HK-2 (cell line): ENCODE data around the gene PKHD1.

Experiments
- DNase-seq: peaks from one replicate; pipeline ENCODE4 v3.0.0-alpha.2; 2018; ENCODE audit not compliant: unreplicated experiment

The PKHD1 gene

DNA sequence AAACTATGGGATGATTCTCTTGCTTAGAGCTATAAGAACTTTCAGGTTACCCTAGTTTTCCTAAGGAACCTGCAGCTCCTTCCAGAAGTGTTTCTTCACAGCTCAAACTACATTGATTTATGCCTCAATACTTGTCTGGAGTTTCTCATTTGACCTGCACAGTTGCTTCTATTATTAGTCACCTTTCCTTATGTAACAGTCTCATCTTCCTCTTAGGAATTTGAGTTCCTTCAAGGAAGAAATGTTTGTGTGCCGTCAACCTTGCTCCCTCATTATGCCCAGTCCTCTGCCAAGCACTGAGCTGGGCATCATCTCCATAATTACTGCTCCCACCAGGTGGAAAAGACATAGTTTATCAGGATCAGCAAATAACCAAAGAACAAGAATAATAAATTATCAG lies 466.4 kb downstream of the PKHD1 start:
- no peak for DNase-seq

DNA sequence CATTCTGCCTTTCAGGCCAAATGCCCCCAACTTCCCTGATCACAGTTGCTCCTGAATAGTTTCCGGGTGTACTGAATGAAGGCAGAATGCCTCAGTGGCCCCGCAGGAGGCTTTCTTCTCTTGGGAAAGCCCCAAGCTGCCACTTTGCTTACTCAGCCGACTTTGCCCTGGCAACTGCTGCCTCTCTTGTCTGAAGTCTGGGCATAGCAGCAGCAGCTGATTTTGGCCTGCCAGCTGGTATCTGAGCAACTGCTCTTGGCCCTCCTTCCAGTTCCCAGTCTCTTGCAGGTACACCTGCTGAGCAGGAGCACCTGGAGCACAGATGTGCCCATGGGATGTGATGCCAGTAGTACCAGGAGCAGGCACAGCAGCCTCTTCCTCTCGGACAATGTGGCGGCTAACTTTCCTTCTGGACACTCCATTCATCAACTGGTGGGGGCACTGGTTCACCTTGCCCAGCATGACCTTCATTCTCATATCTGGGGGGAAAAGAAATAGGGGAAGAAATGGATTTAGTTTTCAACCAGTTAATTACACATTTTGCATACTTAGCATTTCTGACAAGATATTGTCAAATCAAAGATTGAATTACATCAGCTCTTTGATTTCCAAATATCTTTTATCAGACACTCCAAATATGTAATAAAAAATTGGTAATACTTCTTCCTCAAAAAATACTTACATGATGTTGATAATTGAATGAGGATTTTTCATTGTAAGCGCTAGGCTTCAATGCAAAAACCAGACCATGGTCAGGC lies 468.2 kb downstream of the PKHD1 start:
- DNase-seq: peak; percentile 3

DNA sequence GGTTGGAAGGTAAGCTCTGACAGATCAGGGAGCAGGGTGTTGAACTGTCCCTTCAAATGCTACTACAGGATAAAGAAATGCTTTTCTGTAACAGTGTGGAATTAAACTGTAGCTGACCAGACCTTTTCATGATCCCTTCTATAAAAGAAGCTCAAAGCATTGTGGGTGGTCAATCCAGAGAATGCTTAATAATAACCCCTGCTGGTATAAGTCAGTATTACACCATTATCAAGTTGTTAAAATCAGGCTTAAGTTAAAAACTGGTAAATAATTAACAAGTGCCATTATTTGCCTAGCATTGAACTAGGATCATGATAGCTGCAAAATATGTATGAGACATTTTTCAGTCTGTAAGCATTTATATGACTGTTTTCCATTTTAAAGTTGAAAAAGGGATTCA lies 468.9 kb downstream of the PKHD1 start:
- DNase-seq: no peak

DNA sequence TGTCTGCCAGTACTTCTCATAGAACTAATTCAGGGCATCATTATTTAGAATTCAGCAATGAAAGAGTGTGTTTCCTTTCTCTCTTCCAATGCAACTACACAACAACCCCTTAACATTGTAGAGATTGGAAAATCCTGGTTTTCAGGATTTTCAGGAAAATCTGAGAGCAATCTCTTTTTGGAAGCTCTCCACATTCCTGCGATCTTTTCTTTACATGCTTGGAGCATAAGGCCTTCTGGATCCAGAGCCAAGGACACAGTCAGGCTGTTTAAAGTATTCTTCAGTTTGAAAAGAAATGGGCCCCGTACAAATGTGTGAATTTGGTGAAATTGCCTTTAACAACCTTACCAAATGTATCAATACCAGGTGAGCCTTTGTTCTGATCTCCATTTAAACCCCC lies 469.7 kb downstream of the PKHD1 start:
- DNase-seq: no peak

DNA sequence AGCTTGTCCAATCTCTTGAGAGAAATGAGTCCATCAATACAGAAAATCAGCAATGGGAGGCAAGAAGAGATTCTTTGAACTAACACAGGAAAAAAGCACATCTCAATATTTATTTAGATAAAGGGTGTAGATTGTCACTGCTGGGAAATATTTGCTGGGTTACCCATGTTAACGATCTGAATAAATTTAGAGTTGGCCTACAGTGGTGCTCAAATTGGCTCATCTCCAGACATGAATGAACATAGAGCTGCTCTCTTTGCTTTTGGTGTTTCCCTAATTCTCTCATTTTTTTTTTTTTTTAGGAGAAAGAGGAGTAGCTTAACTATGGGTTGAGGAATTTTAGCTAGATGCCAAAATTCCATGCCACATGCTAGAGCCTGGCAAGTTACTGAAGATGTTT lies 471.2 kb downstream of the PKHD1 start:
- no peak for DNase-seq

DNA sequence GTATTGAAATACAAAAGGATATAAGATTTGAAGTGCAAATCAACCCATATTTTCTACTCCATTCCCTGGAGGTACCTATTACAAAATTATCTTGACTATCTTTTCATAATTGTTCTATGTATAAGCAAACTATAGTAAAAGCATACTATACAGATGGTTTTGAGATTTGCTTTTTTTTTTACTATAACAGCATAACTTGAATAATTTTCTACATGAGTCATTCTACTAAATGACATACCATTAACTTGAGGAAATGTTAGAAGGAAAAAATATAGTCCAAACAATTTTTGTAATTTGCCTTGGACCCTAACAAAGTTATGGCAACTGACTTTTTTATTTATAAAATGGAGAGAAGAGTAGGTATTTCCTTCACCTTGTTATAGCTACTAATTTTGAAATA lies 472.7 kb downstream of the PKHD1 start:
- DNase-seq: no peak

DNA sequence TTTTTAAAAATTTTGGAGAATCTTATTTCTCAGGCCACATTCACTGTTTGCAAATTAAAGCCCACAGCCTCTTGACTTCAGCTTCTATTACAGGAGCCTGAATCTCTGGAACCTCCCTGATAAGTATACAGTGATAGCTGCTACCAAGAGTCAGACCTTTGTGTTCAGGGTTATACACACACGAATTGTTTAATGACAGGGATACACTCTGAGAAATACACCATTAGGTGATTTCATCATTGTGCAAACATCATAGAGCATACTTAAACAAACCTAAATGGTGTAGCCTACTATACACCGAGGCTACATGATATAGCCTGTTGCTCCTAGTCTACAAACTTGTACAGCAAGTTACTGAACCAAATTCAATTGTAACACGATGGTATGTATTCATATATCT lies 473.9 kb downstream of the PKHD1 start:
- no peak for DNase-seq

DNA sequence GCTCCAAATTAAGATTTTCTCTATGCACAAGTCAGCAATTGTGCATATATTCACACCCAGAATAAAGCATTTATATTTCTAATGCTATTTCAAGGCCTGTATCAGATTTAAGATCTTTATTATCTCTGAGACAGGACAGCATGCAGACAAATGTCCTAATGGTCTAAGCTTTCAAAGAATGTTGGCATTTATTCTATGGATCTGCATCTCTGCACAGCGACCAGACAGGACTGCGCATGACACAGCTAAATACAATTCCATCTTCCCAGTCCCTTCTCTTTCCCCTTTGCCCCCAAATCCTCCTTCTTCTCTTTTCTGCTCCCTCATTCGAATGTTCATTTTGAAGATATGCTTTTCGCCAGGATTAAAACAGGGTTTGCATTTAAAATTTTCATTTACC lies 478.5 kb downstream of the PKHD1 start:
- no peak for DNase-seq

DNA sequence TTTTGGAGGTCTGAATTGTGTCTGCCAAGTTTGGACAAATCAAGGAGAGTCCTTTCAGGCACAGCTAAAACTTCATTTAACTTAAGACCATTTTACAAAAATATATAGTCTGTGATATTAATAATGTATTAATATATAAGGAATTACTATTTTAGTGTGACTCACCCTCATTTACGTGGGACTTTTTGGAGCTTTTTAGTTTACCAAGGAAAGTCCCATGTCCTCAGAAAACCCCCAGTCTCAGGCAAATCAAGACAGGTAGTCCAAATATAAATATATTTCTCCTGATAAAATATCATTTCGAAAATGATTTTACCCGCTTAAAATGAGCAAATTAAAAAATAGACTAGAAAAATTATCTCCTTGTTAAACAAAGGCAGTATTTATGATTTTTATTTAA lies 479.0 kb downstream of the PKHD1 start:
- no peak for DNase-seq

DNA sequence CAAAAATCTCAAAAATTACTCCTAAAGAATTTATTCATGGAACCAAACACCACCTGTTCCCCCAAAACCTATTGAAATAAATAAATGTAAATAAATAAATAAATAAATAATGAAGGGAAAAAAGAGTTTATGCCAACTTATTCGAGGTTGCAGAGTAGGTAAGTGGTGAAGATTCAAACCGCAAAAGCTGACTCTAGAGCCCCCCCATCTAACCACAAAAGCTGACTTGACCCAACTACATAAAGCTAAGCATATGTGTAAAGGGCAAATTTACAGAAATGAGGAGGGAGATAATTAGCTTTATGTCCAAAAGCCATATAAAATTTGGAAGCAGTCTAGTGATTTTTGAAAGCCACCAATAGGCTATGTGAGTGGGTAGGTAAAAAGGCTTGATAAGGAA lies 486.9 kb downstream of the PKHD1 start:
- no peak for DNase-seq

DNA sequence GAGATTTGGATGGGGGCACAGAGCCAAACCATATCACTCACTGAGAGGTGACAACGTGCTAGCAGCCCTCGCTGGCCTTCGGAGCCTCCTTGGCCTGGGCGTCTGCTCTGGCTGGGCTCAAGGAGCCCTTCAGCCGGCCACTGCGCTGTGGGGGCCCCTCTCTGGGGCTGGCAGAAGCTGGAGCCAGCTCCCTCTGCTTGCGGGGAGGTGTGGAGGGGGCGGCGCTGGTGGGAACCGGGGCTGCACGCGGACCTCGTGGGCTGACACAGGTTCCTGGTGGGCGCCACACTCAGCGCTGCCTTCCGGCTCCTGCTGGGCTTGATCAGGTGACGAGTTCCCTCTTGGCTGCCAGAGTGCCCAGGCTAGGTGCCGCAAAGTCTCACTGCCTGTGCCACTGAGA lies 489.2 kb downstream of the PKHD1 start:
- no peak for DNase-seq

DNA sequence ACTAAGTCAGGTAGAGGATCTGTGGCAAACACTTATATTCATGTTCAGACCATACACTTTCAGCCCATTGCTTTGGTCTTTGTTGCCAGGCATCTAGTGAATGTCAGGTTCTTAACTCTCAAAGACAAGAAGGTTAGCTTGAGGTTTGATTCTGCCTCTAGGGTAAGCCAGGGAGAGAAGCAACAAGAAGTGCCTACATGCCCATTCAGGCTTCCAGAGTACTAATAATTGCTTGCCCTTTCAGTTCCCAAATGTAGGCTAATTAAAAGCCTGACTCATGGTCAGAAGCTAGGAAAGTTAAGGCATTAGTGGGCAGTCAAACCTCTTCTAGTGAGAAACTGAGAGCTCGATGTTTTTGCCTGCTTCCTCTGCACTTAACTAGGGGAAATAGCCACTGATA lies 492.4 kb downstream of the PKHD1 start:
- DNase-seq: no peak

DNA sequence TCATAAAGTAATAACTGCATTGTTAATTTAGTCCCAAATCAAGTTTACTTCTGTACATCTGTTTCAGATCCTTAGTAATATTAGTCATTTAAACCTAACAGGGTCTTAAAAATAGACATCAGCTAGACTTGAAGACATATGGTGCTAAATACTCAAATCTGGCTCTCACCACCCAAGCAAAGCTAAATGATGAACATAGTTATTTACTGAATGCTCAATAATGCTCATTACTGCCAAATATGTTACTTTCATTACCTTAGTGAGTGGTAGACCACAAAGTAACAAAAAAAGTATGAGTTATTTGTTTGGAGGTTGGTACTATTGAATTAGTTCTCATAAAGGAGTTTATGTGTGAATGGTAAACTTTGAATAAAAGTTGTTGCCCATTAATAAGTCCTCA lies 502.1 kb downstream of the PKHD1 start:
- no peak for DNase-seq

DNA sequence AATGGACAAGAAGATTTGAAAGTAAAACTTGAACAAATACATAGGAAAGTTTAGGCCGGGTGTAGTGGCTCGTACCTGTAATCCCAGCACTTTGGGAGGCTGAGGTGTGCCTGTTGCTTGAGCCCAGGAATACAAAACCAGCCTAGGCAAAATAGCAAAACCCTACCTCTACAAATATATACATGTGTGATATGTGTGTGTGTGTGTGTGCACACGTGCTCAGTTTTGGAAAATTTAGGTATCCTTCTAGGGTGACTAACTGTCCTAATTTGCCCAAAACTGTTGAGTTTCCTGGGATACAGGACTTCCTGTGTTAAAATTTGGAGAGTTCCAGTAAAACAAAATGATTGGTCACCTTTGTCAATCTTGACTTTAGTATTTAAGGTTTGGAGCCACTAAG lies 503.2 kb downstream of the PKHD1 start:
- no peak for DNase-seq

DNA sequence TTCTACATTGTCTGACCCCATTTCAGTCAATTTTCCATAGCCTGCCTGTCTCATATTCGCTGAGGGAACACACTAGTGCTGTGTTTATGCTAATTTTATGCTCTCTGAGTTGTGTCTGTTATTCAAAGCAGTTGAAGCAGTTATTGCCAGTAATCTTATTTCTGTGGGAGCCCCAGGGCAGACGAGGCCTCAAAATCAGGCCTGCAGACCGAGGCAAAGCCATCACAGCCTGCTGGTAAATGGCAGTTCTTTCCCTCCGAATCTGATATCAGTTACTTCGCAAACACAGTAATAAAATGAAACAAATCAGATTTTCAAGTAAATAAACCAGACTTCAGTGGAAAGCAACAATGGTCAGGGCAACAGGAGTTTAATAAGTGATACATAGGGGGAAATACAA lies 508.4 kb downstream of the PKHD1 start:
- no peak for DNase-seq

DNA sequence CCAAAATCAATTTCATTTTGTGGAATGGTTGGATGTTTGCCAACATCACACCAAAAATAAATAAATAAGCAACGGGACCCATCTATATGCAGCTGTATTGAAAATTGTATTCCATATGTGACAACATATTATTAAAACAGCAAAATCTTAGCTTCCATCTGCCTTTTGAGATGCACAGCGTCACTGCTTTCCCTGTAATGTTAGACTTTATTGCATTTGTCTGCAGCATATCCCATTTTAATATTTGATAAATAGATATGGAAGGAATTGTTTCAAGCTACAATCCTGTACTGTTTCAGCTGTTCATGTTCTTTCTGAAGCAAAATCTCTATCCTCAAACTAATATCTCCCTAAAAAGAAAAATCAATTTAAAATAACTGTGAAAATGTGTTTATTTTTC lies 509.1 kb downstream of the PKHD1 start:
- DNase-seq: no peak

DNA sequence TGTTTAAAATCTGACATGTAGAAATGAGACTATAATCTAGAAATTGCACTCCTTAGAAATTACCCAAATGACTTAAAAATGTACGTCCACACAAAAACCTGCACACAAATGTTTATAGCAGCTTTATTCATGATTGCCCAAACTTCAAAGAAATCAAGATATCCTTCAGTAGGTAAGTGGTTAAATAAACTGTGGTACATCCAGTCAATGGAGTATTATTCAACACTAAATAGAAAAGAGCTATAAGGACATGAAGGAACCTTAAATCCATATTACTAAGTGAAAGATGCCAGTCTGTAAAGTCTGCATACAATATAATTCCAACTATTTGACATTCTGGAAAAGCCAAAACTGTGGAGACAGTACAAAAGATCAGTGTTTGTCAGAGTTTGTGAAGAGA lies 513.4 kb downstream of the PKHD1 start:
- no peak for DNase-seq

DNA sequence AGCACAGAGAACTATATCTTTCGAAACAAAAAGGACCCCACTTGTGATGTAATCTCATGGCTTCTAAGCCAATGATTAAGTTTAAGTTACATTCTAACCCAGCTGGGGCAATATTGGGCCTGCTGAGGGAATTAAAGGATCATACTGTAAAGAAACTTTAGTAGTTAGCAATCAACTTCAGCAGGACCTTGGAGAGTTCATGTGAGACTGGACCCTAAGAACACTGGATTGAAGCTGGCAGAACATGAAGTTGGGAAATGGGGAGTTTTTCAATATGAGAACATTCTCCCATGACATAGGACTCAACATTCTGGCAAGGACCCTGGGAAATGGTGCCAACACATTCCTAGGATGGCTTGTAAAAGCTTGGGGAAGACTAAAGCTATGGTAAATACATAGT lies 516.2 kb downstream of the PKHD1 start:
- DNase-seq: no peak

DNA sequence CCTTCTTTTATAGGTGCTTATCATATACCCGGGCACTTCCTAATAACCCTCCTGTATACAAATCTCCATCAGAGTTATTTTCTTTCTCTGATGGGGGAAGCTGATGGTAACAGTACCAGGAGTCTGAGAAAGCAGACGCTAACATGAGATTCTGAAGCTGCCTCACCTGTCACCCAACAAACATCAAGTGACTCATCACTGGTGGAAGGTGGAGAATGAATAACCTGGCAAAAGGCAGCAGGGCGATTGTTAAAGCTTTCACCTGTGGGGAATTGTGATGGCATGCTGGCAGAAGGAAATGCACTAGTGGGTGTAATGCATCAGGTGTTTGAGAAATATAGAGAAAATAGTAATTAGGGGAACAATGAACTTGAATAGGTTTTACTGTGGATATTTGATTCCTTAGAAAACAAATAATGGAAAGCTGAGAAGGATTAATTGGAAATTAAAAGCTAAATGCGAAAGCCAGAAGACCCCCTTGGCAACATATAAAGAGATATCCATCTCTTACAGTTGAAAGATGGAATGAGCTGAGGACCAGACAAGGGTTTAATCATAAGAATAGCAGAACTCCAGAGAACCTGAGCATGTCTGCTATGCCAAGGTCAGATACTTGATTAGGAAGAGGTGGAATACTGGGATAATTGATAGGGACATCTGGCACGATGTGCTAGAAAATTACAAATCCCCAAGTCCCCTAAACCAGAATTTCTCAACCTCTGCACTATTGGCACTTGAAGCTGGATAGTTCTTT lies 517.1 kb downstream of the PKHD1 start:
- DNase-seq: no peak

DNA sequence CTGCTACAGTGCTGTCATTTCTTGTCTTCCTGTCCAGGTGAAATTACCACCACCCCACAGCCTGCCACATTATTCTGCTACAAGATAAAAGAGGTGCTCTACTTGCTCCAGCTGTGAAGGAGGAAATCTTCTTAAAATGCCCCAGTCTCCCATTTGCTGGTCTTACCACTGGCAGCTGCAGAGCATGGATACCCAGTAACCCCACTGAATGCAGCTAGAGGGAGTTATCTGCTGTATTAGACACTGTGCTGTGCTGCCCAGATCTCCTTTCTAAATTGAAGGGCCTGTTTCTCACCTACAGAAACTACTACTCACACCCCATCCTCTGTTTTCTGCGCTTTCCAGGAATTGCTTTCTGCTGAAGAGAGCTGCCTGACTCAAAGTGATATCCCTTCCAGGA lies 517.8 kb downstream of the PKHD1 start:
- DNase-seq: no peak

DNA sequence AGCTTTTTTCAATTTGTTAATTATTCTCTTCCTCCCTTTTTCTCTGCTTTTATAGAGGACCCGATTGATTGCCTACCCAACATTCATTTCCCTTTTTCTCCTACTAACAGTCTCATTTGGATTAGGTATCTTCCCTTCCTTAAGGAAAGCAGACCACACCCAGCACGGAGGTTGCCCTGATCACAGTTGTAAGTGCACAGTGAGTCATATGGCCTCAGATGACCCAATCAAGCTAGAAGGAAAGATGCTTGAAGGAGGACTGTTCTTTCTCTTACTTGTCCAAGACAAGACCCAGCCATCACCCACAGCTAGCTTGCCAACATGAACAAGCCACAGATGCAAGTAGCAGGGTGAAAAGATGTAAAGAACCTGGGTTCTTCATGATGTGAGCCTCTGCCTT lies 518.6 kb downstream of the PKHD1 start:
- no peak for DNase-seq

DNA sequence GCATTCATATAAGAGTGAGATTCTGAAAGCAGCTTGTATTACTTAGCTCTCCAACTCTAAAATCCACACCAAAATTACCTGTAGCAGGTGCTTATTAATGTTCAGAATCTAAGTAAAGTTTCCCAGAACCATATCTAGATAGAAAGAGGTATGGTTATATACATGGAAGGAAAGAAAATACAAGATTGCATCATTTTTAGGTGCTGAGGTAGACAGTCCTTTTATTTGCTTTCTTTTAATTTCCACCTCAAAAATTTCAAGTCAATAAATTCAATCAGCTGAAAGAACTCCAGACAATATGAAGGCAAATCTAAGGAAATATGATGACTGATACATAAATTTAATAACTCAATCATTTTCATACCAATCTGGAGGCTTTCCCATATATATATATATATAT lies 521.9 kb downstream of the PKHD1 start:
- no peak for DNase-seq
